ENCODE measurements around the gene SMIM44.

The SMIM44 gene

GRCh38 chr19:3469638-3470499, 13.4 kb downstream of the SMIM44 start:
- no peak for TF ChIP-seq CTCF (IDR thresholded peaks at IDR 0.05)
- no peak for DNase-seq
- peaks cover 5 to 73% (median 59%) of the 10 kb centered on the region in 4 donors for H3K4me1 ChIP-seq
- no peaks in the 10 kb centered on the region for H3K36me3 ChIP-seq
- intact Hi-C loops (cut with DNase I; ENCODE audit: low total_unique reads): loop anchor here (2.0 to 10.0 kb wide), 3 partner anchors 38 to 141 kb away; partner anchors contain the start of gene TBXA2R
- no peaks in the 10 kb centered on the region for H3K9me3 ChIP-seq
- peak overlapping the region; percentile 94 to 98 for H3K27ac ChIP-seq
- H3K27me3 ChIP-seq: peaks cover 0 to 6% of the 10 kb centered on the region in 2 donors
- H3K4me3 ChIP-seq: no peak overlapping the region

DNA sequence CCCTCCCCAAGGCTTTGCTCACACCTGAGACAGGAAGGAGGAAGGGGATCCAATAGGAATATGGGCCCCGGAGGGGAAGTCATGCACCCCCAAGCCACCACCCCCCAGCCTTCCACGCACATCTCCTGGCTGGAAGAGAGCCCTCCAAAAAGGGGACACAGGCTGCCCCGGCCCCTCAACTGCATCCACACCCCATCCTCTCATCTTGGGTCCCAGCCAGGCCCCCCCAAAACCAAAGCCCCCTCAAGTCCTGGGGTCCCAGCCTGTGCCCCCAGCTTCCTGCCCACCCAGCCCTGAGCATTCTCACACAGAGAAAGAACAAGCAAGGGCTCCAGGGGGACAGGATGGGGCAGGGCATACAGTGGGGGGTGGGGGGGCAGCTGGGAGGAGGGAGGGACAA, 15.0 kb downstream of the SMIM44 start:
- no peak for DNase-seq
- intact Hi-C loops (cut with DNase I; ENCODE audit: low total_unique reads): loop anchor here (5.0 to 10.0 kb wide), 2 partner anchors 36 to 137 kb away; partner anchors contain the start of gene TBXA2R

GRCh38 chr19:3467437-3468198, 15.6 kb downstream of the SMIM44 start:
- peaks cover 10 to 91% (median 76%) of the 10 kb centered on the region in 4 donors for H3K4me1 ChIP-seq
- no peaks in the 10 kb centered on the region for H3K9me3 ChIP-seq
- H3K27ac ChIP-seq: peak overlapping the region; percentile 94 to 98
- peaks cover 15 to 22% (median 19%) of the 10 kb centered on the region in 3 donors for H3K36me3 ChIP-seq
- intact Hi-C loops (cut with DNase I; ENCODE audit: low total_unique reads): loop anchor here (5.0 to 10.0 kb wide), 2 partner anchors 35 to 137 kb away; partner anchors contain the start of gene TBXA2R
- DNase-seq: no peak
- no peak overlapping the region for H3K4me3 ChIP-seq
- no peaks in the 10 kb centered on the region for H3K27me3 ChIP-seq
- TF ChIP-seq CTCF (IDR thresholded peaks at IDR 0.05): no peak

More for the DNA sequence above, 15.0 kb downstream of the SMIM44 start:
- Histone ChIP-seq H3K36me3 (peaks cover 11 to 16% (median 13%) of the 10 kb centered on the region in 3 donors), H3K27ac (peak overlapping the region; percentile 94 to 98), H3K4me1 (peaks cover 10 to 90% (median 74%) of the 10 kb centered on the region in 4 donors), H3K4me3 (no peak overlapping the region), H3K27me3 (no peaks in the 10 kb centered on the region), H3K9me3 (no peaks in the 10 kb centered on the region)
- TF ChIP-seq CTCF (IDR thresholded peaks at IDR 0.05): no peak

DNA sequence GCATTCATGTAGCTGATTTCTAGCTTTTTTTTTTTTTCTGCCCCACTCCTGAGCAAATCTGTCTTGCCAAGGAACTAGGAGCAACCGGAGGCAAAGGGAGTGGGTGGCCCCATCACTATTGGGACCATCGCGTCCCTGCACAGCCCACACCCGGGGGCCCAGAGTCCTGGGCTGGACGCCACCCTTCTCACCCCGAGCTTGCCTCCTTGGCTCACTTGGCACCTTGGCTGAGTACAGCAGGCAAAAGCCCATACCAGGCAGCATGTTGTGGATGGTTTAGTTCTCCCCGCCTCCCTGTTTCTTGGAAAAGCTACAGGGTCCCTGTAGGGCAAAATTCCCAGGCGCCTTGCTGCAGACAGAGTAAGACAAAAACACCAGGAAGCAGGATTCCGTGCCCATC, 16.6 kb downstream of the SMIM44 start:
- no peak overlapping the region for H3K4me3 ChIP-seq
- DNase-seq: peak; percentile 77 to 97
- peaks cover 19 to 25% (median 20%) of the 10 kb centered on the region in 3 donors for H3K36me3 ChIP-seq
- no peaks in the 10 kb centered on the region for H3K27me3 ChIP-seq
- TF ChIP-seq CTCF (IDR thresholded peaks at IDR 0.05): no peak
- H3K4me1 ChIP-seq: peaks cover 5 to 83% (median 68%) of the 10 kb centered on the region in 4 donors
- H3K27ac ChIP-seq: peak overlapping the region; percentile 94 to 98
- no peaks in the 10 kb centered on the region for H3K9me3 ChIP-seq
- intact Hi-C loops (cut with DNase I; ENCODE audit: low total_unique reads): loop anchor here (5.0 to 10.0 kb wide), 2 partner anchors 34 to 138 kb away; partner anchors contain the start of gene TBXA2R

DNA sequence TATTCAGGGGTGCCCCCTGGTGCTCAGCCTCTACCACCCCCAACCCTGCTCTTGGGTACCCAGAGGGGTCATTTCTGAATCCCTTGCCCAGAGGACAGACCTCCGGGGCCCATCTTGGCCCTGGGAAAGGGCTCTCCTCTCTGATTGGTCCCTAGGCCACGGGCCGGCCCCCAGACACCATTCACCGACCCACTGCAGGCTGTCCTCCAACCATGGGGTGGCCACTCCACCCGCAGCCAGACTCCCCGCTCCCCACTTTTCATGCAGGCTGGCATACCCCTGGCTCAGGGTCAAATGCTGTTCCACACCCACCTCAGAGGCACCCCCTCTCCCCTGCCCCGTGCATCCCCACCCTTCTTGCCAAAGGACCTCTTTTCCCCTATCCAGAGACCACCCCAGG, 17.7 kb downstream of the SMIM44 start:
- no peak for TF ChIP-seq CTCF (IDR thresholded peaks at IDR 0.05)
- no peak overlapping the region for H3K4me3 ChIP-seq
- intact Hi-C loops (cut with DNase I; ENCODE audit: low total_unique reads): loop anchor here (5.0 to 10.0 kb wide), 2 partner anchors 33 to 139 kb away; partner anchors contain the start of gene TBXA2R
- no peaks in the 10 kb centered on the region for H3K9me3 ChIP-seq
- DNase-seq: no peak
- no peaks in the 10 kb centered on the region for H3K27me3 ChIP-seq
- H3K27ac ChIP-seq: peak overlapping the region; percentile 94 to 98
- peaks cover 5 to 86% (median 70%) of the 10 kb centered on the region in 4 donors for H3K4me1 ChIP-seq
- peaks cover 19 to 33% (median 20%) of the 10 kb centered on the region in 3 donors for H3K36me3 ChIP-seq

All from tibial artery (tissue), 4 donors.